HG02571 (cell line): ENCODE measurements around the gene LMBRD1.
"Not testable (repeated sequence)": the region's sequence is repeated elsewhere in the genome, so short reads cannot be mapped to it uniquely, and the experiment has no call there.

Source experiments
- ATAC-seq: cut with Tn5 transposase; IDR thresholded peaks from one replicate; pipeline ENCODE4 v1.9.1; 2021; ENCODE audit warnings: mild to moderate bottlenecking, moderate library complexity; ENCODE audit not compliant: unreplicated experiment

LMBRD1 gene

GRCh38 chr6:69756366-69756765 lies 40.4 kb downstream of the LMBRD1 start:
- no peak for ATAC-seq

GRCh38 chr6:69735027-69735426 lies 61.8 kb downstream of the LMBRD1 start:
- no peak for ATAC-seq

- peak; percentile 54 for ATAC-seq
Measured at GRCh38 chr6:69732640-69733039, 64.2 kb downstream of the LMBRD1 start.

- no peak for ATAC-seq
Measured at GRCh38 chr6:69732045-69732444, 64.8 kb downstream of the LMBRD1 start.

- ATAC-seq = no peak
Measured at GRCh38 chr6:69729870-69730449, 66.8 kb downstream of the LMBRD1 start.

- no peak for ATAC-seq
Measured at GRCh38 chr6:69722683-69723082, 74.1 kb downstream of the LMBRD1 start.

- ATAC-seq = no peak
Measured at GRCh38 chr6:69719602-69720193, 77.1 kb downstream of the LMBRD1 start.

GRCh38 chr6:69706724-69707123 lies 90.1 kb downstream of the LMBRD1 start:
- ATAC-seq = no peak

GRCh38 chr6:69705954-69706353 lies 90.9 kb downstream of the LMBRD1 start:
- no peak for ATAC-seq

- no peak for ATAC-seq
Measured at GRCh38 chr6:69704916-69705315, 91.9 kb downstream of the LMBRD1 start.

GRCh38 chr6:69699655-69700054 lies 97.2 kb downstream of the LMBRD1 start:
- ATAC-seq = no peak

GRCh38 chr6:69696273-69696672 lies 100.5 kb downstream of the LMBRD1 start:
- ATAC-seq = no peak

GRCh38 chr6:69693762-69694161 lies 103.0 kb downstream of the LMBRD1 start:
- ATAC-seq = no peak

- no peak for ATAC-seq
Measured at GRCh38 chr6:69690986-69691385, 105.8 kb downstream of the LMBRD1 start.

- ATAC-seq = no peak
Measured at GRCh38 chr6:69680302-69680701, 116.5 kb downstream of the LMBRD1 start.

- ATAC-seq = no peak
Measured at GRCh38 chr6:69673298-69673697, 123.5 kb downstream of the LMBRD1 start.

GRCh38 chr6:69668916-69669315 lies 127.9 kb downstream of the LMBRD1 start:
- no peak for ATAC-seq

GRCh38 chr6:69666779-69667178 lies 130.0 kb downstream of the LMBRD1 start:
- ATAC-seq = not testable (repeated sequence)

GRCh38 chr6:69665437-69665836 lies 131.4 kb downstream of the LMBRD1 start:
- ATAC-seq = no peak

GRCh38 chr6:69664551-69664950 lies 132.3 kb downstream of the LMBRD1 start:
- ATAC-seq = no peak

GRCh38 chr6:69663215-69663614 lies 133.6 kb downstream of the LMBRD1 start:
- no peak for ATAC-seq

- ATAC-seq = no peak
Measured at GRCh38 chr6:69650703-69651102, 146.1 kb downstream of the LMBRD1 start.

- no peak for ATAC-seq
Measured at GRCh38 chr6:69647726-69648125, 149.1 kb downstream of the LMBRD1 start.
